Measurements from ENCODE around the gene OR2AT4. TPM values are rescaled to one million over a fixed set of nuclear protein-coding genes. Genes with fewer than 3 reads are reported as not detected.

OR2AT4 gene
- total and polyA plus RNA-seq, 2 donors from 2014 or later, result not detected

GRCh38 chr11:75090671-75091177 lies 6.0 kb downstream of the OR2AT4 start:
- intact Hi-C loops (cut with DNase I), result no loop called here
- TF ChIP-seq, protein P1, sequence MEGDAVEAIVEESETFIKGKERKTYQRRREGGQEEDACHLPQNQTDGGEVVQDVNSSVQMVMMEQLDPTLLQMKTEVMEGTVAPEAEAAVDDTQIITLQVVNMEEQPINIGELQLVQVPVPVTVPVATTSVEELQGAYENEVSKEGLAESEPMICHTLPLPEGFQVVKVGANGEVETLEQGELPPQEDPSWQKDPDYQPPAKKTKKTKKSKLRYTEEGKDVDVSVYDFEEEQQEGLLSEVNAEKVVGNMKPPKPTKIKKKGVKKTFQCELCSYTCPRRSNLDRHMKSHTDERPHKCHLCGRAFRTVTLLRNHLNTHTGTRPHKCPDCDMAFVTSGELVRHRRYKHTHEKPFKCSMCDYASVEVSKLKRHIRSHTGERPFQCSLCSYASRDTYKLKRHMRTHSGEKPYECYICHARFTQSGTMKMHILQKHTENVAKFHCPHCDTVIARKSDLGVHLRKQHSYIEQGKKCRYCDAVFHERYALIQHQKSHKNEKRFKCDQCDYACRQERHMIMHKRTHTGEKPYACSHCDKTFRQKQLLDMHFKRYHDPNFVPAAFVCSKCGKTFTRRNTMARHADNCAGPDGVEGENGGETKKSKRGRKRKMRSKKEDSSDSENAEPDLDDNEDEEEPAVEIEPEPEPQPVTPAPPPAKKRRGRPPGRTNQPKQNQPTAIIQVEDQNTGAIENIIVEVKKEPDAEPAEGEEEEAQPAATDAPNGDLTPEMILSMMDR (IDR thresholded peaks at IDR 0.05; ENCODE audit: borderline replicate concordance, extremely low read depth, insufficient read depth), result no peak
- Histone ChIP-seq H3K4me1 (ENCODE audit: control insufficient read depth in 2 of 3, insufficient read depth in 2 of 3, low read depth in 1 of 3, low read length in 3 of 3) (no peaks in the 10 kb centered on the region), H3K9me3 (ENCODE audit: control insufficient read depth in 2 of 3, insufficient read depth in 1 of 3, low read length in 3 of 3) (peaks cover 0 to 8% (median 4%) of the 10 kb centered on the region in 3 donors), H3K36me3 (ENCODE audit: control insufficient read depth in 2 of 3, insufficient read depth in 3 of 3, low read length in 3 of 3) (no peaks in the 10 kb centered on the region), H3K4me3 (ENCODE audit: low read length in 3 of 3) (no peak overlapping the region), H3K27ac (ENCODE audit: low read depth in 2 of 2, low read length in 2 of 2) (no peak overlapping the region), H3K9ac (ENCODE audit: low read length in 3 of 3) (no peak overlapping the region), H3K27me3 (ENCODE audit: control insufficient read depth, insufficient read depth, low read length) (no peaks in the 10 kb centered on the region)
- FAIRE-seq, result no peak
- DNase-seq, result no peak

DNA sequence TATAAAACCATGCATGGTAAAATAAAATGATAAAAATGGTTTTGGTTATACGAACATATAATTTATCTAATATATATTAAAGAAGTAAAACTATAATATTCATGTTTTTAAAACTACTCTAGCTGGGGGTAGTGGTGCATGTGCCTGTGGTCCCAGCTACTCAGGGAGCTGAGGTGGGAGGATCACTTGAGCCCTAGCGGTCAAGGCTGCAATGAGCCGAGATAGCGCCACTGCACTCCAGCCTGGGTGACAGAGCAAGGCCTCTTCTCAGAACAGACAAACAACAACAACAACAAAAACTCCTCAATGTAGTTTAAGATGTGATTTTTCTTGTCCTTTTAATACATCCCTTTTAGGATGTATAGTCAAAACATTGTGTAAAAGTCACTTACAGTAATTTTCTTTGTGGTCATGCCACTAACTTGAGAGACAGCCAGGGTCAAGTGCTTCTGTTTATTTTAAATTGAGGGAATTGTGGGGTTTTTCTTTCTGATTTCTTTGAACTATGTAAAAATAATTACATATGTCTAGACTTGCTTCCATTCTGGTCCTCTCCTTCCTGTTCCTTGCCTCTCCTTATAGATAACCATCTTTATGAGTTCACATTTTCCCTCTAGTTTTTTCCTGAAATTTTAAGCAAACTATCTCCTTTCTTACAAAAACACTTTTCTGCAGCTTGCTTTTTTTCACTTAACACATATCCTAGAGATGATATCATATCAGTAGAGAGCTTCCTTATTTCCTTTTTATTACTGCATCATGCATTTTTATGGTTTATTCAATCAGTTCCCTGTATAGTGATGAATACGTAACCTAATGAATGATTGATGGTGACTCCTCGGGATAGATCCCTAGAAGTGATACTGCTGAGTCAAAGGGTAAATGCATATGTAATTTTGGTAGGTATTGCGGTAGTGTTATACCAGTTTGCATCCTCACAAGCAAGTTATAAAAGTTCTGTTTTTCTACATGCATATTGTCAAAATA lies 9.1 kb downstream of the OR2AT4 start:
- H3K9ac ChIP-seq (ENCODE audit: low read length in 3 of 3), result no peak overlapping the region
- DNase-seq, result no peak
- intact Hi-C loops (cut with DNase I), result no loop called here
- H3K9me3 ChIP-seq (ENCODE audit: control insufficient read depth in 2 of 3, insufficient read depth in 1 of 3, low read length in 3 of 3), result peaks cover 0 to 8% (median 4%) of the 10 kb centered on the region in 3 donors
- H3K36me3 ChIP-seq (ENCODE audit: control insufficient read depth in 2 of 3, insufficient read depth in 3 of 3, low read length in 3 of 3), result no peaks in the 10 kb centered on the region
- H3K27me3 ChIP-seq (ENCODE audit: control insufficient read depth, insufficient read depth, low read length), result no peaks in the 10 kb centered on the region
- no peak overlapping the region for H3K27ac ChIP-seq (ENCODE audit: low read depth in 2 of 2, low read length in 2 of 2)
- no peak for FAIRE-seq
- TF ChIP-seq, protein P1 (IDR thresholded peaks at IDR 0.05; ENCODE audit: borderline replicate concordance, extremely low read depth, insufficient read depth), result no peak
- no peak overlapping the region for H3K4me3 ChIP-seq (ENCODE audit: low read length in 3 of 3)
- H3K4me1 ChIP-seq (ENCODE audit: control insufficient read depth in 2 of 3, insufficient read depth in 2 of 3, low read depth in 1 of 3, low read length in 3 of 3), result no peaks in the 10 kb centered on the region

GRCh38 chr11:75084883-75085282 lies 11.8 kb downstream of the OR2AT4 start:
- Histone ChIP-seq H3K9ac (ENCODE audit: low read length in 3 of 3) (no peak overlapping the region), H3K27me3 (ENCODE audit: control insufficient read depth, insufficient read depth, low read length) (no peaks in the 10 kb centered on the region), H3K9me3 (ENCODE audit: control insufficient read depth in 2 of 3, insufficient read depth in 1 of 3, low read length in 3 of 3) (no peaks in the 10 kb centered on the region), H3K27ac (ENCODE audit: low read depth in 2 of 2, low read length in 2 of 2) (no peak overlapping the region), H3K4me3 (ENCODE audit: low read length in 3 of 3) (no peak overlapping the region), H3K4me1 (ENCODE audit: control insufficient read depth in 2 of 3, insufficient read depth in 2 of 3, low read depth in 1 of 3, low read length in 3 of 3) (no peaks in the 10 kb centered on the region), H3K36me3 (ENCODE audit: control insufficient read depth in 2 of 3, insufficient read depth in 3 of 3, low read length in 3 of 3) (no peaks in the 10 kb centered on the region)
- TF ChIP-seq, protein P1 (IDR thresholded peaks at IDR 0.05; ENCODE audit: borderline replicate concordance, extremely low read depth, insufficient read depth), result no peak
- DNase-seq (no peak), FAIRE-seq (peak; percentile 78)
- intact Hi-C loops (cut with DNase I), result no loop called here

All from kidney (tissue), 14 donors.